GM12872 (cell line): ENCODE data around the gene ARMC8.

Source experiments
- TF ChIP-seq, protein P1 (sequence below): IDR thresholded peaks from 3 replicates; pipeline ENCODE4 v1.5.1; 2011; ENCODE audit warnings: low read depth, mild to moderate bottlenecking, low read length, moderate library complexity; ENCODE audit not compliant: insufficient read depth

Gene ARMC8

DNA sequence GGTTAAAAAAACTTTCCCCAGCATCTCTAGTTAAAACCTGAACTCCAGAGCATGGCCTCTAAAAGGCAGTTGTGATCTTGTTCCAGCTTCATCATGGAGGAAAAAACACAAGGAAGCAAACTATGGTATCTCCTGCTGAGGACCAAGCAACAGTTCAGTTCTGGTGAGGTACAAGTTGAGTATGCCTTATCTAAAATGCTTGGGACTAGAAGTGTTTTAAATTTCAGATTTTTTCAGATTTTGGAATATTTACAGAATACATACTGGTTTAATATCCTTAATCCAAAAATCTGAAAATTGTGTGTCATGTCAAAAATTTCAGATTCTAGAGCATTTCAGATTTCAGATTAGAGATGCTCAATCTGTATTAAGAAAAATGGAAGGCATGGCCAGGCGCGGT is 22.0 kb upstream of the ARMC8 start:
- TF ChIP-seq, protein P1, sequence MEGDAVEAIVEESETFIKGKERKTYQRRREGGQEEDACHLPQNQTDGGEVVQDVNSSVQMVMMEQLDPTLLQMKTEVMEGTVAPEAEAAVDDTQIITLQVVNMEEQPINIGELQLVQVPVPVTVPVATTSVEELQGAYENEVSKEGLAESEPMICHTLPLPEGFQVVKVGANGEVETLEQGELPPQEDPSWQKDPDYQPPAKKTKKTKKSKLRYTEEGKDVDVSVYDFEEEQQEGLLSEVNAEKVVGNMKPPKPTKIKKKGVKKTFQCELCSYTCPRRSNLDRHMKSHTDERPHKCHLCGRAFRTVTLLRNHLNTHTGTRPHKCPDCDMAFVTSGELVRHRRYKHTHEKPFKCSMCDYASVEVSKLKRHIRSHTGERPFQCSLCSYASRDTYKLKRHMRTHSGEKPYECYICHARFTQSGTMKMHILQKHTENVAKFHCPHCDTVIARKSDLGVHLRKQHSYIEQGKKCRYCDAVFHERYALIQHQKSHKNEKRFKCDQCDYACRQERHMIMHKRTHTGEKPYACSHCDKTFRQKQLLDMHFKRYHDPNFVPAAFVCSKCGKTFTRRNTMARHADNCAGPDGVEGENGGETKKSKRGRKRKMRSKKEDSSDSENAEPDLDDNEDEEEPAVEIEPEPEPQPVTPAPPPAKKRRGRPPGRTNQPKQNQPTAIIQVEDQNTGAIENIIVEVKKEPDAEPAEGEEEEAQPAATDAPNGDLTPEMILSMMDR: no peak

DNA sequence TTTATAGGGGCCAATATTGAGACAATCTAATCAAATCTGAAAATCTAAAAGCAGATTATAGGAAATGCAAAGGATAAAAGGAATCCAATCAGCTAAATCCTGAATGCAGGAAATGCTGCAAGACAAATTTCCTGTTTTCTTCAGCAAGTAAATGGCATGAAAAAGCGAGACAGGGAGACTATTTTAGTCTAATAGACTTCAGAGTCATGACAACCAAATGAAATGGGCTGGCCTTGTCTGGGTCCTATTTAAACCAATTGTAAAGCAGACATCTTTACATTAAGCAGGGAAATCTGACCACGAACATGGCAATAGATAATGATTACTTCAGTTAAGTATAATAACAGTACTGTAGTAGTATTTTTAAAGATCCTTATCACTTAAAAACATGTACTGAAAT is 14.5 kb upstream of the ARMC8 start:
- TF ChIP-seq, protein P1: no peak

DNA sequence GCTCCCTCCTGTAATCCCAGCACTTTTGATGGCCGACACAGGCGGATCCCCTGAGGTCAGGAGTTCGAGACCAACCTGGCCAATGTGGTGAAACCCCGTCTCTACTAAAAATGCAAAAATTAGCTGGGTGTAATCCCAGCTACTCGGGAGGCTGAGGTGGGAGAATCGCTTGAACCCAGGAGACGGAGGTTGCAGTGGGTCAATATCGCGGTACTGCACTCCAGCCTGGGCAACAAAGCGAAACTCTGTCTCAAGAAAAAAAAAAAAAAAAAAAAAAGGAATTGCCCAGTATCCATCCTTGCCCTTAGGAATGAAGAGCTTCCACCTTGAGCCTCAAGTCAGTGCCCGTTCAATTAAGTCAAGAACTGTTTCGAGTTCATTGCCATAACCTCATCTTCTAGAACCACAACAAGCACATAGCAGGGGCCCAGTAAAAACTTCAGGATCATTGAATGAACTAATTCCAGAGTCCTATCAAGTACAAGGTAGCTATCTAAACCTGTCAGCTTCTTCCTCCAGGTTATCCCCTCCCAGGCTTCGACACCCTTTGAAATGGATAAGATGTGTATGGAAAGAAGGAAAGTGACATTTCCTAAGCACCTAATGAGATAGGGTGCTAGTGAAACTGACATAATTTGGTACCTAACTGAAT is 13.2 kb upstream of the ARMC8 start:
- TF ChIP-seq, protein P1: no peak

DNA sequence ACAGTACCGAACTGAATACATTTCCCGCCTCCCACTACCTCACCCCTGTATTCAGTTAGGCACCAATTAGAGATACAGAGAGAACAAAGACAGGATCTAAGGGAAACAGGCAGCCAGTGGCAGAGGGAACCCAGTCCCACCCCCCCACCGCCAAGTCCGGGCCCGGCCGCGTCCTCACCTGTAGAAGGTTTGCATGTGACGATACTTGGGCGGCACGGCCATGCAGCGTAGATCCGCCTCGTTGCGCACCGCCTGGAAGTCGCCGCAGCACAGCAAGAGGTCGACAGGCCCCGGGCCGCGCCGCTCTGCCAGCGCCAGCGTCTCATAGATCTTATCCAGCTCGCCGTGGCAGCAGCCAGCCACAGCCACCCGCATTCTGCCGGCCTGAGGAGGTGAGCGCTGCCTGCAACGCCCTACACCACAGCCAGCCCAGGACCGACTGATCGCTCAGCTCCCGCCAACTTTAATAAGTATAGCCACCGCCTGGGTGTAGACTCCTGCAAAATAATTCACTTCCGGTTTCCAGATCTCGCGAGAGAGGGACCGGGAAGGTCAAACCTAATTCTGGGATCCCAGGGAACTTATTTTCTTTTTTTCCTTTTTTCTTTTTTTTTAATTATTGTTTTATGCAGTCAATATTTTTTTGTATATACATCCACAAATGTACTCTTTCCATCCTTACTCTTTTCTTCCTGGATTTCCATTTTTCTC is 12.5 kb upstream of the ARMC8 start, which contains the start of gene DBR1:
Gene DBR1 (minus strand): TSS at position 501 of the 711 bp plus-strand sequence. CDS start 126 bp downstream, at position 375.
- TF ChIP-seq, protein P1: no peak

DNA sequence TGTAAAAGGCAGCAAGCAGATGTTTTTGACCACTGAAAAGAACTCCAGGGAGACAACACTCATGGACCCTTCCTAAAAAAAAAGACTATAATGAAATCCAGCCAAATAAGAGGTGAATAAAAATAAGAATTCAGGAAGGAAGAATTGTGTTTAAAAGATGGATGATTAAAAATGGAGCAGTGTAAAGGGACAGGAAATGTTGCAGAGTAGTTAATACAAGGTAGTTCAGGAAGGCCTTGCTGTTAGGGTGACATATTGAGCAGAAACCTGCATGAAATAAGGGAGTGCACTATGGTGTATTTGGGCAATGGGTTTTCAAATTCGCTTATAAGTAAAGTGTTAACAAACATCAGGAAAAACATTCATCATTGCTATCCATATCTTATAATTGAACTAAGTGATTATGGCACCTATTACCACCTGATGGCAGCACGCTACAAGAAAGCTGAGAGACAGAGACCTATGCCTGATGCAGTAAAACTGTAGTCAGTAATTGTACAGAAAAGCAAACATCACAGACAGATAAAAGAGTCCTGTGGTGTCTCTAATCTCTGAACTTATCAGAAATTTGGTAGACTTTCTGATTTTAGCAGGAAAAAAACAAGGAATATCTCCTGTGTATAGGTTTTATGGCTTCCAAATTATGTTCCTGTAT is 6.6 kb upstream of the ARMC8 start:
- TF ChIP-seq, protein P1: peak; percentile 47; the same call in 1 of the 3 replicates

DNA sequence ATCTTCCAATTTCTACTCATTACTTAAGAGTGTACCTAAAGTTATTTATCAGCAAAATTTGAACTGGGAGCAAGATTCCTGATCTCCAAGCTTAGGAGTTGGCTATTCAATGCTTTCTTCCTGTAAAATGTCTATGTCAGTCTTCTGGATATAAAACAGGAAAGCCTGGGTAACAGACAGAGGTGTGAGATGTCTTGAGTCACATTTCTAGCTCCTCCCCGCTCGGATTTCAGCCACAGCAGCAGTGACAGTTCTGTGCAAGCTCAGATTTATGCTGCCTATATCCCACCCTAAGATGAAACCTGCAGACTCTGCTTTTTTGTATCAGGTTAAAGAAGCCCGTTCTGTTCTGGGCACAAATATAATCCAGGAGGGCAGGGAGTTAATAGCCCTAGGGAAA is 2.1 kb upstream of the ARMC8 start:
- TF ChIP-seq, protein P1: no peak

DNA sequence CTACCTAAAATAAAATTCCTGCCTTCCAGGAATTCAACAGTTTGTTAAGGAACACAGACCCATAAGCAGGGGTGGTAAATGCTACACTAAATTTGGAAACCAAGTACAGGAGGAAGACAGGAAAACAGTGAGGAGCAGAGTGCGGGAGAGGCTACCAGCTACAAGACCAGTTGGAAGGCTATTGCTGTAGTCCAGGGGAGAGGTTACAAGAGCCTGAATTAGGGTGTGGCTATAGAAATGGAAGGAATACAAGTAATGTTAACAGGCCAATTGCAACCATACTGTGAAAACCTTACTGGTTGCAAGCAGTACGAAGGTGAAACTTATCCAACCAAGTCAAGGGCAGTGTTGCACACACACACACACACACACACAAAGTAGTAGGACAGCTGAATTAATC is 880 bp upstream of the ARMC8 start:
- TF ChIP-seq, protein P1: no peak
